Body of pancreas (tissue), 4 donors: Measurements from ENCODE around the gene ASAP3. TPM values are rescaled to one million over a fixed set of nuclear protein-coding genes. Genes with fewer than 3 reads are reported as not detected.

Experiments used
- ATAC-seq: fragments of 150-250 bp; one replicate; pipeline ENCODE4 v1.9.1; 2016
- DNase-seq, 4 donors: peaks; one replicate each; pipeline ENCODE4 v3.0.0-alpha.2; 2019
- H3K27ac ChIP-seq, 4 donors: fragments of 200-600 bp; sonication (generic); 1 replicate in 3 of 4; 2 replicates in 1 of 4; pipeline versions ENCODE4 v1.5.1 to v1.6.1; 2016 to 2019; ENCODE audit warnings: mild to moderate bottlenecking in 1 of 4, mixed read lengths in 1 of 4, moderate library complexity in 1 of 4
- H3K27me3 ChIP-seq, 2 donors: fragments of 200-600 bp; sonication (generic); one replicate each; pipeline ENCODE4 v1.6.0; 2016; ENCODE audit warnings: mild to moderate bottlenecking in 1 of 2
- H3K36me3 ChIP-seq, 2 donors: fragments of 200-600 bp; sonication (generic); replicated peaks in 1 of 2; 2 replicates each; pipeline ENCODE4 v1.5.1; 2016; ENCODE audit warnings: low read depth in 2 of 2; ENCODE audit not compliant: insufficient read depth in 1 of 2
- H3K4me1 ChIP-seq: fragments of 200-600 bp; sonication (generic); one replicate; pipeline ENCODE4 v1.6.0; 2016
- H3K4me3 ChIP-seq, 2 donors: fragments of 200-600 bp; sonication (generic); 1 replicate in 1 of 2; 2 replicates in 1 of 2; pipeline ENCODE4 v1.5.1; 2016 to 2019
- H3K9me3 ChIP-seq, 3 donors: fragments of 200-600 bp; sonication (generic); 1 replicate in 2 of 3; 2 replicates in 1 of 3; pipeline ENCODE4 v1.5.1; 2016
- POLR2A ChIP-seq, 3 donors: fragments of 450-650 bp; IDR thresholded peaks; one replicate each; pipeline ENCODE4 v1.6.1; 2016; ENCODE audit warnings: antibody characterized with exemption in 3 of 3, mild to moderate bottlenecking in 2 of 3
- WGBS, 2 donors: methylation state at CpG; one replicate each; pipeline ENCODE4 v1.1.5; 2017; 5-methylcytosine and 5-hydroxymethylcytosine counted together
- intact Hi-C: fragments of 100-400 bp; cut with DNase I; formaldehyde crosslinking; loops from one replicate; pipeline ENCODE4 v1.15.1; 2023
- total RNA-seq, 2 donors: library from RNA; depleted of rRNA; stranded (reverse); fragments of >200 nt; gene quantifications; one replicate each; pipeline ENCODE4 v1.1.0, GENCODE V29; 2016
- TF ChIP-seq, protein P1 (sequence below), 7 experiments: fragments of 450-650 bp in 4 of 7; fragments of 200-600 bp in 3 of 7; sonication (generic) in 3 of 7; IDR thresholded peaks; one replicate each; pipeline ENCODE4 v1.5.1; 2016 to 2019; ENCODE audit warnings: antibody characterized with exemption in 7 of 7

The ASAP3 gene
- total RNA-seq, 2 donors from 2014 or later, result 27.4 to 39.4 TPM

GRCh38 chr1:23469372-23469982 lies 14.5 kb downstream of the ASAP3 start:
- intact Hi-C loops, result no loop called here
- no peaks in the 10 kb centered on the region for H3K36me3 ChIP-seq
- peaks cover 14% of the 10 kb centered on the region for H3K4me1 ChIP-seq
- no peak overlapping the region for H3K27ac ChIP-seq
- 27 to 32% methylated on average over 5 of the region's 5 CpGs for WGBS, 2 donors
- no peaks in the 10 kb centered on the region for H3K9me3 ChIP-seq
- H3K27me3 ChIP-seq, result no peaks in the 10 kb centered on the region
- DNase-seq (no peak), ATAC-seq (no peak)
- H3K4me3 ChIP-seq, result no peak overlapping the region
- no peak for TF ChIP-seq POLR2A (IDR thresholded peaks at IDR 0.05)
- TF ChIP-seq, protein P1, sequence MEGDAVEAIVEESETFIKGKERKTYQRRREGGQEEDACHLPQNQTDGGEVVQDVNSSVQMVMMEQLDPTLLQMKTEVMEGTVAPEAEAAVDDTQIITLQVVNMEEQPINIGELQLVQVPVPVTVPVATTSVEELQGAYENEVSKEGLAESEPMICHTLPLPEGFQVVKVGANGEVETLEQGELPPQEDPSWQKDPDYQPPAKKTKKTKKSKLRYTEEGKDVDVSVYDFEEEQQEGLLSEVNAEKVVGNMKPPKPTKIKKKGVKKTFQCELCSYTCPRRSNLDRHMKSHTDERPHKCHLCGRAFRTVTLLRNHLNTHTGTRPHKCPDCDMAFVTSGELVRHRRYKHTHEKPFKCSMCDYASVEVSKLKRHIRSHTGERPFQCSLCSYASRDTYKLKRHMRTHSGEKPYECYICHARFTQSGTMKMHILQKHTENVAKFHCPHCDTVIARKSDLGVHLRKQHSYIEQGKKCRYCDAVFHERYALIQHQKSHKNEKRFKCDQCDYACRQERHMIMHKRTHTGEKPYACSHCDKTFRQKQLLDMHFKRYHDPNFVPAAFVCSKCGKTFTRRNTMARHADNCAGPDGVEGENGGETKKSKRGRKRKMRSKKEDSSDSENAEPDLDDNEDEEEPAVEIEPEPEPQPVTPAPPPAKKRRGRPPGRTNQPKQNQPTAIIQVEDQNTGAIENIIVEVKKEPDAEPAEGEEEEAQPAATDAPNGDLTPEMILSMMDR (IDR thresholded peaks at IDR 0.05), result no peak

DNA sequence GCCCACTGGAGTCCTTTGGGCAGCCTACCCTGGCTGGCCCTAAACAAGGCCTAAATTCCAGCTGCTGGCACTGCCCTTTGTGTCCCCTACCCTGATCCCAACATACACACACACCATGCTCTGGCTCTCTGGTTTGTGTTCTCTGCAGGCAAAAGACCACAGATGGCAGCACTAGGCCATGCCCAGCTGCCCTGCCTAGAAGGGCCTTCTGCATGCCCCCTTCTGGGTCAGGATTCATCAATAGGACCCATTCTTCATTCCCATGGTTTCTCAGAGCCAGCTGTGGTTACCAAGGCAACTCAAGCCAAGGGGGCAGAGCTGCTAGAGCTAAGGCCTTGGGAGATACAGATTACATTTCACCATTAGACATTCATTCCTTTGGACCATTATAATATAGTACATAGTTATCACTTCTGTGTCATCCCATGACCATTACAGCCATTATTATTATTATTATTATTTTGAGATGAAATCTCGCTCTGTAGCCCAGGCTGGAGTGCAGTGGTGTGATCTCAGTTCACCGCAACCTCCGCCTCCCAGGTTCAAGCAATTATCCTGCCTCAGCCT lies 17.5 kb downstream of the ASAP3 start:
- TF ChIP-seq, protein P1 (IDR thresholded peaks at IDR 0.05), result no peak
- TF ChIP-seq POLR2A (IDR thresholded peaks at IDR 0.05), result no peak
- DNase-seq (no peak), ATAC-seq (no peak)

GRCh38 chr1:23463286-23463685 lies 20.7 kb downstream of the ASAP3 start:
- no peak for ATAC-seq
- Histone ChIP-seq H3K4me3 (no peak overlapping the region), H3K27me3 (no peaks in the 10 kb centered on the region), H3K4me1 (no peaks in the 10 kb centered on the region), H3K27ac (no peak overlapping the region), H3K9me3 (no peaks in the 10 kb centered on the region), H3K36me3 (no peaks in the 10 kb centered on the region)
- TF ChIP-seq POLR2A (IDR thresholded peaks at IDR 0.05), result no peak
- TF ChIP-seq, protein P1 (IDR thresholded peaks at IDR 0.05), result no peak
- WGBS, 2 donors, result 89 to 90% methylated on average over 3 of the region's 3 CpGs
- no peak for DNase-seq
- intact Hi-C loops, result no loop called here

More for the DNA sequence above, 17.5 kb downstream of the ASAP3 start:
- intact Hi-C loops, result no loop called here
- no peaks in the 10 kb centered on the region for H3K9me3 ChIP-seq
- H3K4me1 ChIP-seq, result no peaks in the 10 kb centered on the region
- H3K27me3 ChIP-seq, result no peaks in the 10 kb centered on the region
- 96 to 100% methylated on average over 3 of the region's 3 CpGs for WGBS, 2 donors
- H3K27ac ChIP-seq, result no peak overlapping the region
- H3K4me3 ChIP-seq, result no peak overlapping the region
- no peaks in the 10 kb centered on the region for H3K36me3 ChIP-seq

- no peak for ATAC-seq
- intact Hi-C loops, result no loop called here
- Histone ChIP-seq H3K4me3 (no peak overlapping the region), H3K9me3 (no peaks in the 10 kb centered on the region), H3K36me3 (no peaks in the 10 kb centered on the region), H3K4me1 (no peaks in the 10 kb centered on the region), H3K27me3 (no peaks in the 10 kb centered on the region), H3K27ac (no peak overlapping the region)
- 94 to 97% methylated on average over 2 of the region's 2 CpGs for whole genome bisulfite sequencing, 2 donors
- no peak for DNase-seq
- TF ChIP-seq POLR2A (IDR thresholded peaks at IDR 0.05), result no peak
- TF ChIP-seq, protein P1 (IDR thresholded peaks at IDR 0.05), result no peak
Measured at GRCh38 chr1:23462766-23463165, 21.2 kb downstream of the ASAP3 start.

DNA sequence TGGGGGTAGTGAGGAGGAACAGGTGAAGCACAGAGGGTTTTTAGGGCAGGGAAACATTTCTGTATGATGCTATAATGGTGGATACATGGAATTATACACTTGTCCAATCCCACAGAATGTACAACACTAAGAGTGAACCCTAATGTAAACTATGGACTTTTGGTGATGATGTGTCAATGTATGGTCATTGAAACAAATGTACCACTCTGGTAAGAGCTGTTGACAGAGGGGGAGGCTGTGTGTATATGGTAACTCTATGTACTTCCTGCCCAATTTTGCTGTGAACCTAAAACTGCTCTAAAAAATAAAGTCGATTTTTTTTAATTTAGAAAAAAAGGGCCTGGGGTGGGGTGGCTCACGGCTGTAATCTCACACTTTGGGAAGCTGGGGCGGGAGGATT lies 22.9 kb downstream of the ASAP3 start:
- H3K4me1 ChIP-seq, result no peaks in the 10 kb centered on the region
- no peak overlapping the region for H3K4me3 ChIP-seq
- H3K27ac ChIP-seq, result no peak overlapping the region
- ATAC-seq (no peak), DNase-seq (no peak)
- TF ChIP-seq, protein P1 (IDR thresholded peaks at IDR 0.05), result no peak
- TF ChIP-seq POLR2A (IDR thresholded peaks at IDR 0.05), result no peak
- no peaks in the 10 kb centered on the region for H3K36me3 ChIP-seq
- no peaks in the 10 kb centered on the region for H3K27me3 ChIP-seq
- no peaks in the 10 kb centered on the region for H3K9me3 ChIP-seq
- WGBS, 2 donors, result 82 to 85% methylated on average over 3 of the region's 3 CpGs
- intact Hi-C loops, result no loop called here
